Rectal smooth muscle tissue (tissue), 1 donor: Measurements from ENCODE around the gene TOE1.
A peak's percentile ranks its signal among the peaks of the same experiment; 100 is the strongest.

Source experiments
- H3K27ac ChIP-seq: one replicate; pipeline ENCODE4 v1.7.0; 2013; ENCODE audit warnings: low read depth, low read length, inconsistent platforms
- H3K27me3 ChIP-seq: one replicate; pipeline ENCODE4 v1.7.0; 2013; ENCODE audit warnings: low read length; ENCODE audit not compliant: control insufficient read depth, insufficient read depth
- H3K36me3 ChIP-seq: one replicate; pipeline ENCODE4 v1.7.0; 2013; ENCODE audit warnings: low read length; ENCODE audit not compliant: control insufficient read depth, insufficient read depth
- H3K4me1 ChIP-seq: one replicate; pipeline ENCODE4 v1.7.0; 2013; ENCODE audit warnings: low read length; ENCODE audit not compliant: control insufficient read depth, insufficient read depth
- H3K4me3 ChIP-seq: one replicate; pipeline ENCODE4 v1.7.0; 2013; ENCODE audit warnings: low read length
- H3K9ac ChIP-seq: one replicate; pipeline ENCODE4 v1.7.0; 2013; ENCODE audit warnings: low read length

The TOE1 gene

DNA sequence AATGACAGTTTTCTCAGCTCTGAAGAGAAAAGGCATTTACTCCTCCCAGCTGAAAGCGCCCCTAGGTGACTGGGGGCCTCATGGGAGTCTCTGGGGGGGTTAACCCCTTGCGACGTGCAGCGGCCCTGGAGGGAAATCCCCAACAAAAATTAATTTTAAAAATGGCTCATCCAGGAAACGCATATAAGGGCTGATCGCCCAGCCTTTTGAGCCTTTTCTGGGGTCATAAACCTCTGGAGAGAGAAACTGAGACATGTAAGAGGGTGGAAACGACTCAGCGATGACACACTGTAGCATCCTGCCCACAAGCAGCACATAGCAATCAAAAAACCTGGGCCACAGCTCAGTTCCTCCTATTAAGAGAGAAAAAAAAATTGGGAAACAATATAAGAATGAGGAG is 33.7 kb upstream of the TOE1 start:
- no peak overlapping the region for H3K9ac ChIP-seq
- no peaks in the 10 kb centered on the region for H3K36me3 ChIP-seq
- no peak overlapping the region for H3K27ac ChIP-seq
- no peaks in the 10 kb centered on the region for H3K4me1 ChIP-seq
- H3K27me3 ChIP-seq = no peaks in the 10 kb centered on the region
- no peak overlapping the region for H3K4me3 ChIP-seq

DNA sequence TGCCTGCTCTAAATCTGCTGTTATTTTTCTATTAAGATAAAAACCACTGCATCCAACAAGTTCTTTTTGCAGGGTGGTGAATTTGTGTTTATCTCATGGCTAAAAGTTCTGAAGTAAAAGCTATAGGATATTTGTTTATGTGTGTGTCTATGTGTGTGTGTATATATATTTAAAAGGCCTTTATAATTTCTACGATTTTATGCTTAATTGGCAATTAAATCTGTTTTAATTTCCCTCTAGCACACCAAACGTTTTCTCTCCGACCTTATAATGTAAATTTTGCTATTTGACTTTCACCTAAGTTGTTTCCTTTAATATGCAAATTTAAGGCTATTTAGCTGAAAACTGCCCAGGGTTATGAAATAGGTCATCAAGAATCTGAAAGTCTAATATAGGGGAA is 33.1 kb upstream of the TOE1 start:
- no peaks in the 10 kb centered on the region for H3K4me1 ChIP-seq

DNA sequence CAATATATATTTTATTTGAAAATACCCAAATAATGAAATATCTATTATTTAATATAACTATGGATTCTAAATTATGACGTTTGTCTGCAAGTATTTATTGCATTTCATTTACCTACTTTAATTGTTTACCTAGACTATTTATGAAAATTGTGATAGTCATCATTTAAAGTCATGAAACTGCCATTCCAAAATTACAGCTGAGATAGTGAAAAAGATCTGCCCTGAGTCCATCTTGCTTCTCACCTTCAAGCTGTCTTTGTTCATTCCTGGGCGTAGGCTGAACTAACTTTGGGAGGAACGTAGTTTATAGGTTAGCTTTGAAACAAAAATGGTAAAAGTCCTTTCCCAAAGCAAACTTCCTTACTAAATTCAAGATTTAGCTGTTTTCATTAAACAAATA is 25.7 kb upstream of the TOE1 start:
- Histone ChIP-seq H3K36me3 (no peaks in the 10 kb centered on the region), H3K9ac (no peak overlapping the region), H3K4me3 (no peak overlapping the region), H3K27me3 (no peaks in the 10 kb centered on the region), H3K27ac (no peak overlapping the region), H3K4me1 (no peaks in the 10 kb centered on the region)

More for the DNA sequence above, 33.1 kb upstream of the TOE1 start:
- H3K27ac ChIP-seq = no peak overlapping the region
- no peak overlapping the region for H3K4me3 ChIP-seq
- H3K9ac ChIP-seq = no peak overlapping the region
- no peaks in the 10 kb centered on the region for H3K27me3 ChIP-seq
- H3K36me3 ChIP-seq = no peaks in the 10 kb centered on the region

DNA sequence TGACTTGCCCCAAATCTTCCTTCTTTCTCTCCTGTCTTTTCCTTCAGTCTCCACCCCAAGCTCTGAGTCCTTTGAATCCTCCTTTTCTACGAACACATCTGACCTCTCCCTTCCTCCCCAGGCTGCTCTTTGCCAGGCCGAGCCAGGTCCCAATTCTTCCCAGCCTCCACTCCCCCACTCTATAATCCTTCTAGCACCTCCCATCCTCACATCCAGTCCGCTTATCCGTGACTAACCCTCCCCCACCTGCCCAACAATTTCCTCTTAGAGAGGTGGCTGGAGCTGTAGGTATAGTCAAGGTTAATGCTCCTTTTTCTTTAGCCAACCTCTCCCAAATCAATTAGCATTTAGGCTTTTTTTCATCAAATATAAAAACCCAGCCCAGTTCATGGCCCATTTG is 22.8 kb upstream of the TOE1 start:
- Histone ChIP-seq H3K27me3 (no peaks in the 10 kb centered on the region), H3K9ac (no peak overlapping the region), H3K36me3 (no peaks in the 10 kb centered on the region), H3K27ac (no peak overlapping the region), H3K4me1 (no peaks in the 10 kb centered on the region), H3K4me3 (no peak overlapping the region)

DNA sequence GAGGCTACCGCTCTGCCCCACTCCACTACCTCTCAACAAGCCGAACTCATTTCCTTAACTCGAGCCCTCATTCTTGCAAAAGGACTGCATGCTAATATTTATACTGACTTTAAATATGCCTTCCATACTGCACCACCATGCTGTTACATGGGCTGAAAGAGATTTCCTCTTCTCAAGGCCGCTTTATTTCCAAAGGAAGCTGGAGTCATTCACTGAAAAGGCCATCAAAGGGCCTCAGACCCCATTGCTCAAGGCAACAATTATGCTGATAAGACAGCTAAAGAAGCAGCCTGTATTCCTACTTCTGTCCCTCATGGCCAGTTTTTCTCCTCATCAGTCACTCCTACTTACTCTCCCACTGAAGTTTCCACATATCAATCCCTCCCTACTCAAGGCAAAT is 20.2 kb upstream of the TOE1 start:
- Histone ChIP-seq H3K27me3 (no peaks in the 10 kb centered on the region), H3K27ac (no peak overlapping the region)

DNA sequence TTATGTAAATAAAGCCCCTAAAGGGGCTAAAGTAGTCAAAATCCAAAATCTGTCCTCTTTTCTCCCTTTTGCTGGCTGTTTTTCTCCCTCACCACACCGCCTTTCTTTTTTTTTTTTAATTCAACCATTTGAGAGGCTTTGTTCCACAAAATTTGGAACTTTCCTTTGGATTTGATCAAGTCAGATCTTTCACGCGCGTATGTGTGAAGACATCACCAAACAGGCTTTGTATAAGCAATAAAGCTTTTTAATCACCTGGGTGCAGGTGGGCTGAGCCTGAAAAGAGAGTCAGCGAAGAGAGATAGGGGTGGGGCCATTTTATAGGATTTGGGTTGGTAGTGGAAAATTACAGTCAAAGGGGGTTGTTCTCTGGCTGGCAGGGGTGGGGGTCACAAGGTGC is 18.5 kb upstream of the TOE1 start:
- Histone ChIP-seq H3K9ac (no peak overlapping the region), H3K27ac (no peak overlapping the region), H3K36me3 (no peaks in the 10 kb centered on the region)

More for the DNA sequence above, 20.2 kb upstream of the TOE1 start:
- Histone ChIP-seq H3K9ac (no peak overlapping the region), H3K4me1 (no peaks in the 10 kb centered on the region), H3K4me3 (no peak overlapping the region), H3K36me3 (no peaks in the 10 kb centered on the region)

DNA sequence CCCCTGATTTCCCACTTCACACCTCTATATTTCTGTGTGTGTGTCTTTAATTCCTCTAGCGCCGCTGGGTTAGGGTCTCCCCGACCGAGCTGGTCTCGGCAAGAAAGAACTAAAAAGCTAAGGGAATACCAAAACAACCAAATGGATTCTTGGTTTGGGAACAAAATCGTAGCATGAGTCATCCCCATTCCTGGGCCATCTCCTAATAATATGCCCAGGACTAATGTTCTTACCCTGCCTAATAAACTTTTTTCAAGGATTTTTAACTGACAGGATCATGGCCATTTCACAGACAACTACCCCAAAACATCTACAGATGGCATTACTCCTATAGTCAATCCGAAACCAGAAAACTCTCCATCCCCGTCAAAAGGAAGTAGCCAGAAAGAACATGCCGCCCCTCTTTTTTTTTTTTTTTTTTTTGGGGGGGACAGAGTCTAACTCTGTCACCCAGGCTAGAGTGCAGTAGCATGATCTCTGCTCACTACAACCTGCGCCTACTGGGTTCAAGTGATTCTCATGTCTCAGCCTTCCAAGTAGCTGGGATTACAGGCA is 17.4 kb upstream of the TOE1 start:
- Histone ChIP-seq H3K36me3 (no peaks in the 10 kb centered on the region), H3K27me3 (no peaks in the 10 kb centered on the region), H3K4me3 (no peak overlapping the region), H3K27ac (no peak overlapping the region), H3K4me1 (peaks cover 3% of the 10 kb centered on the region), H3K9ac (no peak overlapping the region)

More for the DNA sequence above, 18.5 kb upstream of the TOE1 start:
- Histone ChIP-seq H3K4me3 (no peak overlapping the region), H3K4me1 (no peaks in the 10 kb centered on the region), H3K27me3 (no peaks in the 10 kb centered on the region)

DNA sequence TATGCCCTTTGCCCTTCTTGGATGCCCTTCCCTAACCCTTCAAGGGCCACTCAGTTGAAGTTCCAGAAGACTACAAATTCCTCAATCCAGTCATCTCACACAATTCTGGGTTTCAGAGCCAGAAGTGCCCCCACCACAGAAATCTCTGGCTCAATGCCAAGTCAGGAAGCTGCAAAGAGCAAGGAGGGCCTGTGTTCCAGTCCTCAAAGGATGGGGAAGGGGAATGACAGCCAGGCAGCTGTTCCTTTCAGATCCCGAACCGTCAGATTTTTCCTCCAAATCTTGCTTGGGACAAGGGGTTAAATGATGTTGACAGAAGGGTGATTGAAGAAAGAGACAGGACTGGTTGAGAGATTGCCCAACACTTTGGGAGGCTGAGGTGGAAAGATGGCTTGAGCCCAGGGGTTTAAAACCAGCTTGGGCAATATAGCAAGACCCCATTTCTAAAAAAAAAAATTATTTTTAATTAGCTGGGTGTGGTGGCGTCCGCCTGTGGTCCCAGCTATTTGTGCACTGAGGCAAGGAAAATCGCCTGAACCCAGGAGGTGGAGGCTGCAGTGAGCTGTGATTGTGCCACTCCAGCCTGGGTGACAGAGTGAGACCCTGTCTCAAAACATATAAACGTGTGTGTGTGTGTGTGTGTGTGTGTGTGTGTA is 14.0 kb upstream of the TOE1 start:
- Histone ChIP-seq H3K27me3 (no peaks in the 10 kb centered on the region), H3K4me1 (peaks cover 3% of the 10 kb centered on the region), H3K27ac (no peak overlapping the region), H3K9ac (no peak overlapping the region), H3K4me3 (peak overlapping the region; percentile 66), H3K36me3 (no peaks in the 10 kb centered on the region)

DNA sequence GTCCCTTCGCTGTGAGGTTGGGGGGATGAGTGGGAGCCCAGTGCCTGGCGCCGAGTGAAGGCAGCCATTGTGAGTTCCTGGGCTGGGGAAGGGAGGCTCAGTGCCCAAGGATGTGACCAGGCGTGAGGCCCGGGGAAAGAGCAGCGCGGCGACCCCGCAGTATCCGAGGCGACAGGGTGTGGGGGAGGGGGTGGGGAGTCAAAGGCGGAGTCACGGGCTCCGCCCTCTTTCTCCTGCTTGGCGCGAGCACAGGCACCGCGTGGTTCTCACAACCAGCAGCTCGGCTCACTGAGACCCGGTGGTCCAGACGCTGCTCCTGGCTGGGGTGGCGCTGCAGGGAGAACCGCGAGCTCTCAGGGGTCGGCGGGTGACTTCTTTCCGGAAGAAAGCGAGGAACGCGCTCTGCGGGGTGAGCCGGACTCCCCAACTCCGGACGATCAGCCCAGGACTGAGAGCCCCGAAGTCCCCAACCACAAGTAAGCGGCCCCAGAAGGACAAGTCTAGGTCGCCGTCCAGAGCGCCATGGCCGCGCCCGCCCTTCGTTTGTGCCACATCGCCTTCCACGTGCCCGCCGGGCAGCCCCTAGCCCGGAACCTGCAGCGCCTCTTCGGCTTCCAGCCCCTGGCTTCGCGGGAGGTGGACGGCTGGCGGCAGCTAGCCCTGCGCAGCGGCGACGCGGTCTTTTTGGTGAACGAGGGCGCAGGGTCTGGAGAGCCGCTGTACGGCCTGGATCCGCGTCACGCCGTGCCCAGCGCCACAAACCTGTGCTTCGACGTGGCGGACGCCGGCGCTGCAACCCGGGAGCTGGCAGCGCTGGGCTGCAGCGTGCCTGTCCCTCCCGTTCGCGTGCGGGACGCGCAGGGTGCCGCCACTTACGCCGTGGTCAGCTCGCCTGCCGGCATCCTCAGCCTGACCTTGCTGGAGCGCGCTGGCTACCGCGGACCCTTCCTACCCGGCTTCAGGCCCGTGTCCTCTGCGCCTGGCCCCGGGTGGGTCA is 13.0 kb upstream of the TOE1 start, which contains the start of gene HPDL:
Gene HPDL (plus strand): TSS at position 269 of the 997 bp plus-strand sequence. CDS start 254 bp downstream, at position 523.
- H3K27ac ChIP-seq = no peak within 1 kb of the TSS
- peaks cover 3% of the 10 kb centered on the region for H3K4me1 ChIP-seq
- peaks cover 1% of the 10 kb centered on the region for H3K36me3 ChIP-seq
- peak within 1 kb of the TSS; percentile 66 for H3K4me3 ChIP-seq
- H3K9ac ChIP-seq = no peak within 1 kb of the TSS
- H3K27me3 ChIP-seq = no peaks in the 10 kb centered on the region

DNA sequence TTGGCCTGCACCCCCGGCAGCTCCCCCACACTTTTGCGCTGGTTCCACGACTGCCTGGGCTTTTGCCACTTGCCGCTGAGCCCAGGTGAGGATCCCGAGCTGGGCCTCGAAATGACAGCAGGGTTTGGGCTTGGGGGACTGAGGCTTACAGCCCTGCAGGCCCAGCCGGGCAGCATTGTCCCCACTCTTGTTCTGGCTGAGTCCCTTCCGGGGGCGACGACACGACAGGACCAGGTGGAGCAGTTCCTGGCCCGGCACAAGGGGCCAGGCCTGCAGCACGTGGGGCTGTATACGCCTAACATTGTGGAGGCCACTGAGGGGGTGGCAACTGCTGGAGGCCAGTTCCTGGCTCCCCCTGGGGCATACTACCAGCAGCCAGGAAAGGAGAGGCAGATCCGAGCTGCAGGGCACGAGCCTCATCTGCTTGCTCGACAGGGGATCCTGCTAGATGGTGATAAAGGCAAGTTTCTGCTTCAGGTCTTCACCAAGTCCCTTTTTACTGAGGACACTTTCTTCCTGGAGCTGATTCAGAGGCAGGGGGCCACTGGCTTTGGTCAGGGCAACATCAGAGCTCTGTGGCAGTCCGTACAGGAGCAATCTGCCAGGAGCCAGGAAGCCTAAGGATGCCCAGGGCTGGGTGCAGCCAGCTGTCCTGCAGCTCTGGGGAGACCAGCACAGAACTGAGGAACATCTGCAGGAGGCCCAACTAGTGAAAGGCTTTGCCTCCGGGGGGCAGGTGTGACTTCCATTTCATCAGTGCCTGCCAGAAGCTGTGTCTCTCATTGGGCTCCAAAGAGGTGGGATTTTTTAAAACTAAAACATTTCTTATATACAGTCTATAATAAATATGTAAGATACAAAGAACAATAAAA is 12.1 kb upstream of the TOE1 start:
- Histone ChIP-seq H3K27me3 (no peaks in the 10 kb centered on the region), H3K36me3 (peaks cover 7% of the 10 kb centered on the region), H3K9ac (no peak overlapping the region), H3K4me1 (peaks cover 3% of the 10 kb centered on the region), H3K27ac (no peak overlapping the region), H3K4me3 (peak overlapping the region; percentile 66)

DNA sequence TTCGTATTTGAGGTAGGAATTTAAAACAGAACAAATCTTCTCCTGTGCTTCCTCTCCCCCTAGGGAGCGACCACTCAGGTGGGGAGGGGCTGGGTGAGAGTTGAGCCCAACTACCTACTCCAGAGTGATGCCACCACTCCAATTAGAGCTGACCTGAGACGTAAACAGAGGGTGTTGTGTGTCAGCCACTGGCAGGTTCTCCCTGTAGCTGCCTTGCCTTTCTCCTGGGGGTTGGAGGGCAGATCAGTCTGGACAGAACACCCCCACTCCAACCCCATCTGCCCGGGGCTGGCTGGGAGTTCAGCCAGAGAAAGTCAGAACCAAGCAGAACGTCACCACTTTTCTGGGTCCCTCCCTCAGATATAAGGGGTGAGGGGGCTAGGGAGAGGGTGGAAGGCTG is 11.3 kb upstream of the TOE1 start:
- Histone ChIP-seq H3K36me3 (peaks cover 7% of the 10 kb centered on the region), H3K4me1 (peaks cover 3% of the 10 kb centered on the region), H3K27ac (no peak overlapping the region), H3K27me3 (no peaks in the 10 kb centered on the region), H3K4me3 (no peak overlapping the region), H3K9ac (no peak overlapping the region)

DNA sequence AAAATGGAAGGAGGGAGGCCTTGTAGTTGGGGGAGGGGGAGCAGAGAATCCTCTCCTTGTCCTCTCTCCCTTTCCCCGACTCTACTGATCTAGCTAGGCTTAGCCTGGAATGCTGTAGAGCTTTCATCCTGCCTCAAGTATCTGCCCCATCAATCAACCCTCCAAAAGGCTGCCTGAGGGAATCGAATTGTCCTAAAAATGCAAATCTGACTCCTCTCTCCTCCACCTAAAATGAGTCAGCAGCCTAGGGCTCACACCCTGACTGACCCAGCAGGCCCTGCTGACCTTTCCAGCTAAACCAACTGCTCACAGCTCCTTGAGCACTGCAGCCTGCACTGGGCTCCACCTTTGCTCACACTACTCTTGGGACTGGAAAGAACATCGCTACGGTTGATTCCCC is 10.5 kb upstream of the TOE1 start:
- H3K4me1 ChIP-seq = peaks cover 3% of the 10 kb centered on the region
- H3K27me3 ChIP-seq = no peaks in the 10 kb centered on the region

More for the DNA sequence above, 10.5 kb upstream of the TOE1 start:
- H3K9ac ChIP-seq = no peak overlapping the region
- H3K36me3 ChIP-seq = peaks cover 11% of the 10 kb centered on the region
- H3K27ac ChIP-seq = no peak overlapping the region
- H3K4me3 ChIP-seq = no peak overlapping the region
